NCI-H146 (cell line): ENCODE results near the gene MMP11.
"Not testable (repeated sequence)": the region's sequence is repeated elsewhere in the genome, so short reads cannot be mapped to it uniquely, and the experiment has no call there.

ENCODE experiments used
- DNase-seq: peaks from one replicate; lab custom pipeline; 2025; lab: John Stamatoyannopoulos, UW

MMP11 gene

GRCh38 chr22:23772649-23773473 lies at the start of gene MMP11:
Gene MMP11 (plus strand): TSS chr22:23772849. CDS start chr22:23772871, 22 bp downstream.
- DNase-seq: peak; percentile 85

- DNase-seq: not testable (repeated sequence)
Observed at GRCh38 chr22:23728108-23728507, 44.5 kb upstream of the MMP11 start.

GRCh38 chr22:23737696-23738095 lies 35.0 kb upstream of the MMP11 start:
- DNase-seq: no peak

- DNase-seq: no peak
Observed at GRCh38 chr22:23742505-23743264, 30.0 kb upstream of the MMP11 start.

GRCh38 chr22:23743303-23743705 lies 29.3 kb upstream of the MMP11 start:
- no peak for DNase-seq

GRCh38 chr22:23744001-23744400 lies 28.6 kb upstream of the MMP11 start:
- no peak for DNase-seq

- no peak for DNase-seq
Observed at GRCh38 chr22:23744485-23744884, 28.2 kb upstream of the MMP11 start.

- DNase-seq: no peak
Observed at GRCh38 chr22:23745791-23746190, 26.9 kb upstream of the MMP11 start.

- DNase-seq: no peak
Observed at GRCh38 chr22:23749841-23750301, 22.8 kb upstream of the MMP11 start.

GRCh38 chr22:23750367-23750713 lies 22.3 kb upstream of the MMP11 start:
- DNase-seq: no peak

- peak; percentile 89 for DNase-seq
Observed at GRCh38 chr22:23750714-23751440, 21.8 kb upstream of the MMP11 start, which contains the start of gene ZNF70. Gene ZNF70 (minus strand): TSS chr22:23751112. CDS start chr22:23745140, 5,972 bp downstream.

- DNase-seq: peak; percentile 44
Observed at GRCh38 chr22:23751441-23751996, 21.1 kb upstream of the MMP11 start.

GRCh38 chr22:23752090-23752691 lies 20.5 kb upstream of the MMP11 start:
- peak; percentile 66 for DNase-seq

GRCh38 chr22:23752750-23753149 lies 19.9 kb upstream of the MMP11 start:
- no peak for DNase-seq

- no peak for DNase-seq
Observed at GRCh38 chr22:23753385-23753784, 19.3 kb upstream of the MMP11 start.

GRCh38 chr22:23754220-23754919 lies 18.3 kb upstream of the MMP11 start, which contains the start of gene VPREB3:
Gene VPREB3 (minus strand): TSS chr22:23754425. CDS start chr22:23754363, 62 bp downstream.
- DNase-seq: no peak

- DNase-seq: peak; percentile 9
Observed at GRCh38 chr22:23754980-23755636, 17.5 kb upstream of the MMP11 start.

GRCh38 chr22:23755711-23756110 lies 16.9 kb upstream of the MMP11 start:
- DNase-seq: no peak

- DNase-seq: no peak
Observed at GRCh38 chr22:23756891-23757290, 15.8 kb upstream of the MMP11 start.

GRCh38 chr22:23759566-23759965 lies 13.1 kb upstream of the MMP11 start:
- no peak for DNase-seq
